Measurements from ENCODE around the gene UCKL1. TPM values are rescaled to one million over a fixed set of nuclear protein-coding genes. Genes with fewer than 3 reads are reported as not detected.

Gene UCKL1
- total RNA-seq, 1 experiment from 2014 or later: 47.4 TPM

DNA sequence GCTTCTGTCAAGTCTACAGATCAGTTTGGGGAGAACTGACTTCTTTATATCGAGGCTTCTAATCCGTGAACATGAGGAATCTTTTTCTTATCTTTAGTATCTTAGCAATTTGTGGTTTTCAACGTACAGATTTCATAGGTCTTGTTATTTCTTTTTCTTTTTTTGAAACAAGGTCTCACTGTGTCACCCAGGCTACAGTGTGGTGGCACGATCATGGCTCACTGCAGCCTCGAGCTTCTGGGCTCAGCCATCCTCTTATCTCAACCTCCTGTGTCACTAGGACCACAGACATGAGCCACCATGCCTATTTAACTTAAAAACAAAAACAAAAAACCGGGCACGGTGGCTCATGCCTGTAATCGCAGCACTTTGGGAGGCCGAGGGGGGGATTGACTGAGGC is 32.0 kb downstream of the UCKL1 start:
- BruUV-seq (replicated peaks): no TSS peak
- H3K27ac ChIP-seq (ENCODE audit: low read length): no peak overlapping the region
- H3K9me3 ChIP-seq (ENCODE audit: control insufficient read depth, insufficient read depth, low read depth, low read length): no peaks in the 10 kb centered on the region
- peaks cover 8% of the 10 kb centered on the region for H3K36me3 ChIP-seq (ENCODE audit: control insufficient read depth, insufficient read depth, low read length)
- DNase-seq (ENCODE audit: low read depth, low spot score): no peak
- CTCF ChIA-PET: no interaction called here
- intact Hi-C loops (cut with micrococcal nuclease; ENCODE audit: unreplicated experiment) (no loop called here), in situ Hi-C loops (cut with HindIII; ENCODE audit: low pct_unique_long_range_greater_than_20kb, low sequenced_read_pairs) (no loop called here)
- no peaks in the 10 kb centered on the region for H3K27me3 ChIP-seq (ENCODE audit: control insufficient read depth, insufficient read depth, low read length)
- POLR2A ChIA-PET: no interaction called here
- H3K4me3 ChIP-seq (ENCODE audit: low read depth in 2 of 2, low read length in 2 of 2): no peak overlapping the region
- ATAC-seq: no peak
- no peaks in the 10 kb centered on the region for H3K4me1 ChIP-seq (ENCODE audit: control insufficient read depth, insufficient read depth, low read length)
- TF ChIP-seq, protein P1, sequence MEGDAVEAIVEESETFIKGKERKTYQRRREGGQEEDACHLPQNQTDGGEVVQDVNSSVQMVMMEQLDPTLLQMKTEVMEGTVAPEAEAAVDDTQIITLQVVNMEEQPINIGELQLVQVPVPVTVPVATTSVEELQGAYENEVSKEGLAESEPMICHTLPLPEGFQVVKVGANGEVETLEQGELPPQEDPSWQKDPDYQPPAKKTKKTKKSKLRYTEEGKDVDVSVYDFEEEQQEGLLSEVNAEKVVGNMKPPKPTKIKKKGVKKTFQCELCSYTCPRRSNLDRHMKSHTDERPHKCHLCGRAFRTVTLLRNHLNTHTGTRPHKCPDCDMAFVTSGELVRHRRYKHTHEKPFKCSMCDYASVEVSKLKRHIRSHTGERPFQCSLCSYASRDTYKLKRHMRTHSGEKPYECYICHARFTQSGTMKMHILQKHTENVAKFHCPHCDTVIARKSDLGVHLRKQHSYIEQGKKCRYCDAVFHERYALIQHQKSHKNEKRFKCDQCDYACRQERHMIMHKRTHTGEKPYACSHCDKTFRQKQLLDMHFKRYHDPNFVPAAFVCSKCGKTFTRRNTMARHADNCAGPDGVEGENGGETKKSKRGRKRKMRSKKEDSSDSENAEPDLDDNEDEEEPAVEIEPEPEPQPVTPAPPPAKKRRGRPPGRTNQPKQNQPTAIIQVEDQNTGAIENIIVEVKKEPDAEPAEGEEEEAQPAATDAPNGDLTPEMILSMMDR (IDR thresholded peaks at IDR 0.05): no peak
- TF ChIP-seq TCF7L2 (IDR thresholded peaks at IDR 0.05; ENCODE audit: low read depth, low read length) (no peak), SIN3A (IDR thresholded peaks at IDR 0.05; ENCODE audit: borderline replicate concordance, insufficient read depth, low read depth, low read length) (no peak), POLR2AphosphoS5 (IDR thresholded peaks at IDR 0.05; ENCODE audit: low read depth, low read length) (no peak), REST (IDR thresholded peaks at IDR 0.05; ENCODE audit: insufficient read depth in 1 of 2, low read depth in 2 of 2, low read length in 1 of 2) (no peak)

DNA sequence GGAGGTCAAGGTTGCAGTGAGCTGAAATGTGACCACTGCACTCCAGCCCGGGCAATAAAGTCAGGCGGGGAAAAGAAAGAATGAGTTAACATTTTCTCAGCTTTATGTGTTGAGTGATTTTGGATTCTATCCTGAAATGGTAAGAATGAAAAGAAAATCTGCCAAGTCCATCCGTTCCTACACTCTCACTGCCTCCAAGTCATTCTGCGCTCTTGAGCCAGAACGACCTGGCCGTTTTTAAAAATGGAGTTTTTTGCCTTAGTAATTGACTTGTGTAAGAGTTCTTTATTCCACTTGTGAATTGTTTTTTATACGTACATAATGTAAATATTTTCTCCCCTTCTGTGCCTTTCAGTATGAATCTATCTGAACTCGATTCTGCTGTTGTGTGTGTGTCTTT is 32.6 kb downstream of the UCKL1 start:
- Histone ChIP-seq H3K4me3 (ENCODE audit: low read depth in 2 of 2, low read length in 2 of 2) (no peak overlapping the region), H3K27me3 (ENCODE audit: control insufficient read depth, insufficient read depth, low read length) (no peaks in the 10 kb centered on the region), H3K27ac (ENCODE audit: low read length) (no peak overlapping the region), H3K9me3 (ENCODE audit: control insufficient read depth, insufficient read depth, low read depth, low read length) (no peaks in the 10 kb centered on the region), H3K36me3 (ENCODE audit: control insufficient read depth, insufficient read depth, low read length) (peaks cover 6% of the 10 kb centered on the region), H3K4me1 (ENCODE audit: control insufficient read depth, insufficient read depth, low read length) (no peaks in the 10 kb centered on the region)
- ATAC-seq: no peak
- POLR2A ChIA-PET: no interaction called here
- CTCF ChIA-PET: no interaction called here
- no TSS peak for BruUV-seq (replicated peaks)
- in situ Hi-C loops (cut with HindIII; ENCODE audit: low pct_unique_long_range_greater_than_20kb, low sequenced_read_pairs): no loop called here
- TF ChIP-seq TCF7L2 (IDR thresholded peaks at IDR 0.05; ENCODE audit: low read depth, low read length) (no peak), SIN3A (IDR thresholded peaks at IDR 0.05; ENCODE audit: borderline replicate concordance, insufficient read depth, low read depth, low read length) (no peak), REST (IDR thresholded peaks at IDR 0.05; ENCODE audit: insufficient read depth in 1 of 2, low read depth in 2 of 2, low read length in 1 of 2) (no peak), POLR2AphosphoS5 (IDR thresholded peaks at IDR 0.05; ENCODE audit: low read depth, low read length) (no peak)
- TF ChIP-seq, protein P1 (IDR thresholded peaks at IDR 0.05): no peak
- no peak for DNase-seq (ENCODE audit: low read depth, low spot score)
- intact Hi-C loops (cut with micrococcal nuclease; ENCODE audit: unreplicated experiment): no loop called here
